Measurements from ENCODE around the gene SIRT7. TPM values are rescaled to one million over a fixed set of nuclear protein-coding genes. Genes with fewer than 3 reads are reported as not detected.

SIRT7 gene
- total RNA-seq, 1 donor from 2014 or later, result 3.7 TPM

DNA sequence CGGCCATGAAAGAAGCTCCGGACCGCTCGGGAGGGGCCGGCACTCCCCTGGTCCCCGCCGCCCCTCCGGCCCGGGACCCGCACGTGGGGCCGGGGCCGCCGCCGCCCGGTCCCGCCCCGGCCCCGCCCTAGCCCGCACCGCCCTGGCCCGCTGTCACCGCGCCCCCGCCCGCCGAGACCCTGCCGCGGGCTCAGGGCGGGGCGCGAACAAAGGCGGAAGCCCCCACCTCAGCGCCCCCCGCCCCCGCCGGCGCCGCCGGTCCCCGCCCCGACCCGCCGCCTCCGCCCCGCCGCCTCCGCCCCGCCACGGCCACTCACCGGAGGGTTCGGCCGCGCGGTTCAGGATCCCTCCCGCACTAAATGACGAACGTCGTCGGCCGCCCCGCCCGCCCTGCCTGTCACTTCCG lies 47.0 kb downstream of the SIRT7 start, which contains the start of gene ARHGDIA:
Gene ARHGDIA (minus strand): TSS at position 357 of the 406 bp plus-strand sequence. CDS start 1,407 bp downstream, outside the sequence.
- peaks cover 11 to 19% (median 11%) of the 10 kb centered on the region in 3 donors for H3K36me3 ChIP-seq (ENCODE audit: control insufficient read depth in 3 of 3, insufficient read depth in 3 of 3, low read length in 3 of 3)
- H3K9me3 ChIP-seq (ENCODE audit: control insufficient read depth in 3 of 3, low read length in 3 of 3), result no peaks in the 10 kb centered on the region
- peak within 1 kb of the TSS; percentile 97 for H3K27ac ChIP-seq (ENCODE audit: low read depth, low read length)
- H3K9ac ChIP-seq (ENCODE audit: low read depth in 1 of 3, low read length in 3 of 3), result peak within 1 kb of the TSS; percentile 96 to 99 (median 99)
- peak within 1 kb of the TSS; percentile 82 to 96 (median 96) for H3K4me3 ChIP-seq (ENCODE audit: low read length in 3 of 3)
- peaks cover 34 to 64% (median 37%) of the 10 kb centered on the region in 3 donors for H3K4me1 ChIP-seq (ENCODE audit: control insufficient read depth in 3 of 3, insufficient read depth in 3 of 3, low read length in 3 of 3)
- H3K27me3 ChIP-seq (ENCODE audit: control insufficient read depth in 3 of 3, insufficient read depth in 3 of 3, low read length in 3 of 3), result no peaks in the 10 kb centered on the region

DNA sequence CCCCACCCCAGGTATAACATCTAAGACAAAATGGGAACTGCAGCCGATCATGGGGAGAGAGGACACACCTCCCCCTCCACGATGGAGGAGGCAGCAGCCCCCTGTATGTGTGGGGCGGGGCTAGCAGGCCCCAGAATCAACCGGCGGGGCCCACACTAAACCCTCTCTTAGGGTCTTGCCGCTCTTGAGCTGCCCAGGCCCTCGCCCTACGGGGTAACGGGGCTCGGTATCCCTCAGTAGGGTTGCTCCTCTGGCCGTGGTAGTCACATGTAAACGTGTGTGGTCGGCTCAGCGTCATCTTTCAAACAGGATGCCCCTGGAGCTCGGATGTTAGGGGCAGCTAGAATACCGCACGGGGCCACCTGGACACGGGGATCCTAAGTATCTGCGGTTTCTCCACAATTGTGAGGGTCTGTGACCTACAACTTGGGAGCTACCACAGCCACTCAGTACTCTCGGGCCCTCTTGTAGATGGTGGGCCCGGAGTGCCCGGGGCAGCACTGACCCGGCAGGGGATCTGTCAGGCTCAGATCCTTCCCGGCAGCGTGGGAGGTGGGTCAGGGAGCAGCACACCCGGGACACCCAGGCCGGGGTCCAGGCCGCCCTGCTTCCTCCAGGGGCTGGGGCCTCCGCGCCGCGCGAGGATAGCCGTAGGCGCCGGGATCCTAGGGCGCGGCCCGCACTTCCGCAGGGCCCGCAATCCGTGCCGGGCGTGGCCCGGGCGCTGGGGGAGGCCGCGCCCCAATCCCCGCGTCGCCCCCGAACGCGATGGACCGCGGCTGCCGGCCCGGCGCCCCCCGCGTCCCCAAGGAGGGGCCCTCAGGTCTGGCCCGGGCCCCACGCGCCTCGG lies 47.6 kb downstream of the SIRT7 start:
- peak overlapping the region; percentile 83 to 90 (median 87) for H3K9ac ChIP-seq (ENCODE audit: low read depth in 1 of 3, low read length in 3 of 3)
- H3K36me3 ChIP-seq (ENCODE audit: control insufficient read depth in 3 of 3, insufficient read depth in 3 of 3, low read length in 3 of 3), result peaks cover 11 to 20% (median 11%) of the 10 kb centered on the region in 3 donors
- peak overlapping the region; percentile 76 to 78 (median 78) for H3K4me3 ChIP-seq (ENCODE audit: low read length in 3 of 3)
- H3K27me3 ChIP-seq (ENCODE audit: control insufficient read depth in 3 of 3, insufficient read depth in 3 of 3, low read length in 3 of 3), result no peaks in the 10 kb centered on the region
- peaks cover 38 to 70% (median 42%) of the 10 kb centered on the region in 3 donors for H3K4me1 ChIP-seq (ENCODE audit: control insufficient read depth in 3 of 3, insufficient read depth in 3 of 3, low read length in 3 of 3)
- H3K27ac ChIP-seq (ENCODE audit: low read depth, low read length), result peak overlapping the region; percentile 83
- H3K9me3 ChIP-seq (ENCODE audit: control insufficient read depth in 3 of 3, low read length in 3 of 3), result no peaks in the 10 kb centered on the region

DNA sequence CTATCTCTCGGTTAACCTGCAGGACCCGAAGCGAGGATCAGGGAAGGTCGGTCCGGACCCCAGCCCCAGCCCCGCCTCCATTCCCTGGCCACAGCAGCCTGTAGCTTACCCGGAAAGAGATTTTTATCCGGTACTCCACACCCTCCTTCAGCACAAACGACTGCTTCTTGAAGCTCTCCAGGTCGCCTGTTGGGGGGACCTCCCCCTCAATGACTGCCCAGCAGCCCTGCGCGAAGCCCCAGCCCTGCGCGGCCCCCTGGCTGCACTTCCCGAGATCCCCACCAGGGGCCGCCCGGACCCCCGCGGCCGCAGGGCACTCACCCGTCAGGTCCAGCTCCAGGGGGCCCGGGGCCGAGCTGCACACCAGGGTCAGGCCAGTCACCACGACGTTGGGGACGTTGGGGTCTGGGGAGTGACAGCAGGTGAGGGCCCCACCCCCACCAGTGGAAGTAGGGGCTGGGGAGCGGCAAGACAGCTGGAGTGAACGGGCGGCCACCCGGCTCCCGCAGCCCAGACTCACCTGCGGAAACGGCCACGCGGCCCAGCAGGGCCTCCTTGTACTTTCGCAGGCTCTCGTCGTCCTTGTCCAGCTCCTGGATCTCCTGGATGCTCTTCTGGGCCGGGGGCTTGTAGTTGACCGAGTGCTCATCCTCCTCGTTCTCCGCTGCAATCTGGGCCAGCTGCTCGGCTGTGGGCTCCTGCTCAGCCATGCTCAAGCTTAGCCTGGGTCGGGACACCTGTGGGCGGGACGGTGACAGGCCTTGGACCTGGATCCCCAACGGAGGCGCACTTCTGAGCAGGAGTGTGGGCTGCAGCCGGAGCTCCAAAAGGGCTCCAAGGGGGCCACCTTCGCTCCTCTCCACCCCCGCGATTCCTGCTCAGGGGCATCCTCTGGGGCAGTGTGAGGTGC lies 48.5 kb downstream of the SIRT7 start:
- H3K9me3 ChIP-seq (ENCODE audit: control insufficient read depth in 3 of 3, low read length in 3 of 3), result no peaks in the 10 kb centered on the region
- no peaks in the 10 kb centered on the region for H3K27me3 ChIP-seq (ENCODE audit: control insufficient read depth in 3 of 3, insufficient read depth in 3 of 3, low read length in 3 of 3)
- peak overlapping the region; percentile 83 to 90 (median 87) for H3K9ac ChIP-seq (ENCODE audit: low read depth in 1 of 3, low read length in 3 of 3)
- H3K27ac ChIP-seq (ENCODE audit: low read depth, low read length), result peak overlapping the region; percentile 83
- peak overlapping the region; percentile 76 to 78 (median 78) for H3K4me3 ChIP-seq (ENCODE audit: low read length in 3 of 3)
- peaks cover 11 to 21% (median 11%) of the 10 kb centered on the region in 3 donors for H3K36me3 ChIP-seq (ENCODE audit: control insufficient read depth in 3 of 3, insufficient read depth in 3 of 3, low read length in 3 of 3)
- H3K4me1 ChIP-seq (ENCODE audit: control insufficient read depth in 3 of 3, insufficient read depth in 3 of 3, low read length in 3 of 3), result peaks cover 38 to 70% (median 42%) of the 10 kb centered on the region in 3 donors

DNA sequence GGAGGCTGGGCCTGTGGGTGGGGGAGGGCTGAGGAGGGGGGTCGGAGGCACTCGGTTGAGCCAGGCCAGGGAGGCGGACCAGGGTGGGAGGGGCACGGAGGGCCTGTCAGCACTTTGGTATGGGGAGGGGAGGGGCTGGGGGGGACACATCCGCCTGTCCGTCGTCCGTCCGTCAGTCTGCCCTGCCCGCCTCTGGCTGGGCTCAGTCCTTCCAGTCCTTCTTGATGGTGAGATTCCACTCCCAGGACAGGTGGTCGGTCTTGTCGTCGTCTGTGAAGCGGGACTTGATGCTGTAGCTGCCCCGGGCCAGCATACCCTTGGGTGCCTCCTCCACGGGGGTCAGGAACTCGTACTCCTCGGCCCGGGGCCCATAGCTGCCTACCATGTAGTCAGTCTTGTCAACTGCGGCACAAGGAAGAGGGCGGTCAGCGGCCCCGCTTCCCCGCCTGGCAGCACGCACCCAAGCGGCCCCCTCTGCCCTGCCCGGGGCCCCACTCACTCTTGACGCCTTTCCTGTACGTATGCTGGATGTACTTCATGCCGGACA lies 49.2 kb downstream of the SIRT7 start:
- Histone ChIP-seq H3K9ac (ENCODE audit: low read depth in 1 of 3, low read length in 3 of 3) (peak overlapping the region in 2 of 3 donors; percentile 8 to 59), H3K9me3 (ENCODE audit: control insufficient read depth in 3 of 3, low read length in 3 of 3) (no peaks in the 10 kb centered on the region), H3K36me3 (ENCODE audit: control insufficient read depth in 3 of 3, insufficient read depth in 3 of 3, low read length in 3 of 3) (peaks cover 11 to 21% (median 14%) of the 10 kb centered on the region in 3 donors), H3K27ac (ENCODE audit: low read depth, low read length) (peak overlapping the region; percentile 83), H3K4me1 (ENCODE audit: control insufficient read depth in 3 of 3, insufficient read depth in 3 of 3, low read length in 3 of 3) (peaks cover 42 to 76% (median 49%) of the 10 kb centered on the region in 3 donors), H3K4me3 (ENCODE audit: low read length in 3 of 3) (no peak overlapping the region), H3K27me3 (ENCODE audit: control insufficient read depth in 3 of 3, insufficient read depth in 3 of 3, low read length in 3 of 3) (no peaks in the 10 kb centered on the region)

DNA sequence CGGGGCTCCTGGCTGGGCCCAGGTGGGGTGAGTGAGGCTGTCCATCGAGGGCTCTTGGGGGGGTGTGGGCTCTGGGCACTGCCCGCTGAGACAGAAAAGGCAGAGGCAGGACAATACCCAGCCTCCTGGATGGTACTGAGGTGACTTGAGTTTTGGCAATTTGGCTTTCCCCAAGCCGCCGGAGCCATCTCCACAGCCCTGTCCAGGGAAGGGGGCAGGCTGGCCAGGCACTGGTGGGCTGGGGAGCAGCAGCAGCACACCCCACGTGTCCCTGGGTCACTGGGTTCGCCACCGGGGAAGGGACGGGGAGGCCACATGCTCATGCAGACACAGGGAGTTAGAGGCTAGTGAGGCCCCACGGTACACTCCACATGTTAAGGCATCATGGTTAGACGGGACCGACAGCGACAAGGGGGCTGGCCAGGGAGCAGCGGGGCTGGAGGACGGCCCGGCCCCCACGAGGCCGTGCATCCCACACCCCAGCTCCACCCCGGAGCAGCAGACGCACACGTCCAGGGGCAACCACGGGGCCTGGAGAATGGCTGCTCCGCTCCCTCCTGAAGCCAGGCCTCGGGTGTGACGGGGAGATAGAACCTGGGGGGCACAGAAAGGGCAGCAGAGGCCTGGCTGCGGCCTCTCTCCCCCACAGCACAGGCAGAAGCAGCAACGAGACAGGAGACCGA lies 49.8 kb downstream of the SIRT7 start:
- Histone ChIP-seq H3K9ac (ENCODE audit: low read depth in 1 of 3, low read length in 3 of 3) (peak overlapping the region in 2 of 3 donors; percentile 6 to 50), H3K36me3 (ENCODE audit: control insufficient read depth in 3 of 3, insufficient read depth in 3 of 3, low read length in 3 of 3) (peaks cover 11 to 21% (median 17%) of the 10 kb centered on the region in 3 donors), H3K27me3 (ENCODE audit: control insufficient read depth in 3 of 3, insufficient read depth in 3 of 3, low read length in 3 of 3) (no peaks in the 10 kb centered on the region), H3K4me1 (ENCODE audit: control insufficient read depth in 3 of 3, insufficient read depth in 3 of 3, low read length in 3 of 3) (peaks cover 48 to 82% (median 56%) of the 10 kb centered on the region in 3 donors), H3K27ac (ENCODE audit: low read depth, low read length) (peak overlapping the region; percentile 36), H3K4me3 (ENCODE audit: low read length in 3 of 3) (no peak overlapping the region), H3K9me3 (ENCODE audit: control insufficient read depth in 3 of 3, low read length in 3 of 3) (no peaks in the 10 kb centered on the region)

DNA sequence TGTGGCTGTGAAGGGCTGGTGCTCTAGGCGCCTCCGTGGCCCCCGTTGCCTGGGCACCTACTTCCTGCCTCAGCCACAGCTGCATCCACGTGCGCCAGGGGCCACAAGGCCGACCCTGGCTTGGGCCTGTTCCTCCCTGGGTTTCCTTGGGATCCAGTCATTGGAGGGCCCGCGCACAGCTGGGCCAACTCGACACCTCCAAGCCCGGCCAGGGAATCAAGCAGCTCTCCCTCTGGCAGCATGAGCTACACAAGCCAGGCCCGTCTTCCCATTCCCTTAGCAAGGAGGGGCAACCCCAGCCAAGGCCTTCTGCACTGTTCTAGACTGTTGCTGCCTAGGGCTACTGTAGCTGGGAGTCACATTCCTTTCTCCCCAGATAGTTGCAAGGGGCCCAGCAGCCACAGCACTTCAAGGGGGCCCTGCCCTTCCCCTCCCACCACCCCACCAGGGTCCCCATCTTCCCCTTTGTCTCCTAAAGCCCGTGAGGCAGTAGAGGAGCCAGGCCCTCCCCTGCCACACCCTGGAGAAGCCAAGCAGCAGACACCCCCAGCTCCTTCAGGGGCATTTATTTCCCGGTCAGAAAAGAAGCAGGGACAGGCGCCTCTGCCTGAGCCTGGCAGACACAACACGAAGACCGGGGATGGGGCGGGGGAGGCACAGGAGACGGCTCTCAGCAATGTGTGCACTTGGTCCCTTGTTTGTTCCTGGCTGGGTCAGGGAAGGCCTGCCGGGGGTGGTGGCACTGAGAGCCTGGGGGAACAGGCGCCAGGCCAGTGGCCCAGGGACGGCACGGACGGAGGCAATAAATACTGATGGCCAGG lies 50.6 kb downstream of the SIRT7 start:
- H3K4me3 ChIP-seq (ENCODE audit: low read length in 3 of 3), result no peak overlapping the region
- H3K4me1 ChIP-seq (ENCODE audit: control insufficient read depth in 3 of 3, insufficient read depth in 3 of 3, low read length in 3 of 3), result peaks cover 51 to 81% (median 61%) of the 10 kb centered on the region in 3 donors
- no peaks in the 10 kb centered on the region for H3K27me3 ChIP-seq (ENCODE audit: control insufficient read depth in 3 of 3, insufficient read depth in 3 of 3, low read length in 3 of 3)
- H3K36me3 ChIP-seq (ENCODE audit: control insufficient read depth in 3 of 3, insufficient read depth in 3 of 3, low read length in 3 of 3), result peaks cover 11 to 21% (median 17%) of the 10 kb centered on the region in 3 donors
- H3K9me3 ChIP-seq (ENCODE audit: control insufficient read depth in 3 of 3, low read length in 3 of 3), result no peaks in the 10 kb centered on the region
- peak overlapping the region; percentile 12 to 70 (median 14) for H3K9ac ChIP-seq (ENCODE audit: low read depth in 1 of 3, low read length in 3 of 3)
- H3K27ac ChIP-seq (ENCODE audit: low read depth, low read length), result peak overlapping the region; percentile 36

DNA sequence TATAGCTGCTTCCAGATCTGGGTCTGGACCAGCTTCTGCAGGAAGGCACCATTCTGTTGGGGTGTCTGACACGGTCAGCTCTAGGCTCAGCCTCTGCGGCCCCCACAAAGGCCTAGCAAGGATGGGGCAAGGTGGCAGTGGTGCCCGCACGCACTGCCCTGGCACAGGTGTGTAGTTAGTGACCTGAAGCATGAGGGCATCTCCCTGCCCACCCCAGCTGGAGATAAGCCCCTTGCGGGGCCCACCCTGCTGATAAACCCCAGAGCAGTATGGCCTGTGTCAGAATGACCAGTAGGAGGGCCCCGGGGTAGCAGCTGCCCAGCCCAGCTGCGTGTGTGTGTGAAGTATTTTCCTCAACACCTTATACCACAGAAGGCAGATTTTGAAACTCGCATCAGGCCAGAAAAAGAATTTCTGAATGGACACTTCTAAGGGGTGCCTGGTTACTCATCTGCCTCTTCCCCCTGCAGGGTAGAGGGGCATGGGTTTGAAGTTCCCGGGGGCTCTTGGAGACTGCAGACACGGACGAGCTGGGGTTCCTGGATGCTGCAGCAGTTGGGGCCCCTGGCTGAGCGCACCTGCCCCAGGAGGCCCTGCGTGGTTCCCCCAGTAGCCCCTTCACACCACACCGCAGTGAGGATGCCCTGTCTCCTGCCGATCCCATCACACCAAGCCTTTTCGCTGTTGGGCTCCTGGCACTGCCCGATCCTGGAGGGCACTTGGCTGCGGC lies 51.4 kb downstream of the SIRT7 start:
- H3K27me3 ChIP-seq (ENCODE audit: control insufficient read depth in 3 of 3, insufficient read depth in 3 of 3, low read length in 3 of 3), result no peaks in the 10 kb centered on the region
- peaks cover 52 to 80% (median 60%) of the 10 kb centered on the region in 3 donors for H3K4me1 ChIP-seq (ENCODE audit: control insufficient read depth in 3 of 3, insufficient read depth in 3 of 3, low read length in 3 of 3)
- H3K36me3 ChIP-seq (ENCODE audit: control insufficient read depth in 3 of 3, insufficient read depth in 3 of 3, low read length in 3 of 3), result peaks cover 11 to 21% (median 17%) of the 10 kb centered on the region in 3 donors
- H3K9ac ChIP-seq (ENCODE audit: low read depth in 1 of 3, low read length in 3 of 3), result peak overlapping the region; percentile 14 to 70 (median 20)
- H3K27ac ChIP-seq (ENCODE audit: low read depth, low read length), result no peak overlapping the region
- H3K4me3 ChIP-seq (ENCODE audit: low read length in 3 of 3), result no peak overlapping the region
- H3K9me3 ChIP-seq (ENCODE audit: control insufficient read depth in 3 of 3, low read length in 3 of 3), result no peaks in the 10 kb centered on the region

DNA sequence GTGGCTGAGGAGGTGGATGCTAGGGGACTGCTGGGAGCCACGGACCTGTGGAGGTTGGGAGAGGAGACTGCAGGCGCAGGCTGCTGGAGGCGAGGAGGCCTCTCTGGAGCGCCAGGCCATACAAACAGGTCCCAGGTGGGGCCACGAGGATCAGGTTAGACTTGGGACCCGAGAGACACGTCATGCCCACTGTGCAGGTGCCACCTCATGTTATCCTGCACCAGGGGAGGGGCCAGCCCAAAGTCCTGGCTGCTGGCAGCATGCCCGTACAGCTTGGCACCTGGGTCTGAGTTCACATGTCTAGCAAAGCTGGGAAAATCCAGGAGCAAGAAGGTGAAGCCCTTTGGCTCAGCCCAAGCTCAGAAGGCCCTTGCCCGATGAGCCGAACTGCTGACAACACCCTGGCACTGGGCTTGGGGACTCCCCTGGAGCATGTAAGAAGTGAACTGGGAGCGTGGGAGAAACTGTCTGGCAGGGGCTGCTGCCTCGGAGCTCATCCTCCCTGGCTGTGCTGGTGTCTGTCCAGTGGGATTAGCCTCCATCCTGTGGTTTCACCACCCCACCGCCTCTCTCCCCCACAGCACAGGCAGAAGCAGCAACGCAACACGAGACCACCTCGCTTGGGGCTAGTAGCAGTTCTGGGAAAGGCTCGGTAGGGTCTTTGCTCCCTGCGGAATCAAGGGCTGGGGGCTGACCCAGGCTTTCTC lies 52.1 kb downstream of the SIRT7 start:
- Histone ChIP-seq H3K4me3 (ENCODE audit: low read length in 3 of 3) (no peak overlapping the region), H3K4me1 (ENCODE audit: control insufficient read depth in 3 of 3, insufficient read depth in 3 of 3, low read length in 3 of 3) (peaks cover 56 to 79% (median 63%) of the 10 kb centered on the region in 3 donors), H3K9me3 (ENCODE audit: control insufficient read depth in 3 of 3, low read length in 3 of 3) (no peaks in the 10 kb centered on the region), H3K36me3 (ENCODE audit: control insufficient read depth in 3 of 3, insufficient read depth in 3 of 3, low read length in 3 of 3) (peaks cover 11 to 21% (median 17%) of the 10 kb centered on the region in 3 donors), H3K27me3 (ENCODE audit: control insufficient read depth in 3 of 3, insufficient read depth in 3 of 3, low read length in 3 of 3) (no peaks in the 10 kb centered on the region), H3K27ac (ENCODE audit: low read depth, low read length) (no peak overlapping the region), H3K9ac (ENCODE audit: low read depth in 1 of 3, low read length in 3 of 3) (peak overlapping the region in 2 of 3 donors; percentile 61 to 70)

All from skeletal muscle tissue (tissue), 4 donors.